Suppressor macrophage (primary cell): ENCODE data around the gene IGF2.
"Not testable (repeated sequence)": the region's sequence is repeated elsewhere in the genome, so short reads cannot be mapped to it uniquely, and the experiment has no call there.

Experiments
- DNase-seq, 4 experiments: peaks; one replicate each; pipeline ENCODE4 v3.0.0-alpha.2; 2020 to 2022
- total RNA-seq, 17 experiments: gene quantifications; one replicate each; lab custom pipeline; 2026; ENCODE audit warnings: mixed read lengths in 6 of 17, inconsistent platforms in 3 of 17; lab: John Stamatoyannopoulos, UW

The IGF2 gene
- total RNA-seq = 0 to 0.99 (median 0) reads per million in 17 experiments

- DNase-seq = no peak
These were observed at the start of gene IGF2 for GRCh38 chr11:2139123-2139521. Gene IGF2 (minus strand): TSS chr11:2139389. CDS start chr11:2135523, 3,866 bp downstream.

GRCh38 chr11:2188745-2189144 is 49.6 kb upstream of the IGF2 start:
- DNase-seq = no peak

GRCh38 chr11:2187280-2187707 is 48.1 kb upstream of the IGF2 start:
- DNase-seq = no peak

GRCh38 chr11:2186669-2187279 is 47.6 kb upstream of the IGF2 start:
- DNase-seq = peak; percentile 35 to 73 (median 68)

GRCh38 chr11:2185324-2186085 is 46.3 kb upstream of the IGF2 start:
- no peak for DNase-seq

GRCh38 chr11:2182692-2183474 is 43.7 kb upstream of the IGF2 start:
- DNase-seq = no peak

- DNase-seq = no peak
These were observed 42.9 kb upstream of the IGF2 start for GRCh38 chr11:2182075-2182474.

GRCh38 chr11:2180789-2181370 is 41.7 kb upstream of the IGF2 start:
- DNase-seq = no peak

GRCh38 chr11:2180347-2180746 is 41.2 kb upstream of the IGF2 start:
- no peak for DNase-seq

- no peak for DNase-seq
These were observed 40.3 kb upstream of the IGF2 start for GRCh38 chr11:2179516-2179915.

GRCh38 chr11:2178906-2179494 is 39.8 kb upstream of the IGF2 start:
- DNase-seq = no peak

GRCh38 chr11:2178055-2178773 is 39.0 kb upstream of the IGF2 start:
- DNase-seq = not testable (repeated sequence)

- no peak for DNase-seq
These were observed 37.9 kb upstream of the IGF2 start for GRCh38 chr11:2177076-2177475.

- no peak for DNase-seq
These were observed 37.3 kb upstream of the IGF2 start for GRCh38 chr11:2176389-2176900.

- DNase-seq = no peak
These were observed 36.5 kb upstream of the IGF2 start for GRCh38 chr11:2175659-2176058.

GRCh38 chr11:2174361-2174760 is 35.2 kb upstream of the IGF2 start:
- DNase-seq = no peak

- DNase-seq = no peak
These were observed 34.6 kb upstream of the IGF2 start for GRCh38 chr11:2173761-2174160.

GRCh38 chr11:2173150-2173693 is 34.0 kb upstream of the IGF2 start:
- DNase-seq = peak in 2 of 4 experiments; percentile 16 to 33

- DNase-seq = no peak
These were observed 33.5 kb upstream of the IGF2 start for GRCh38 chr11:2172676-2173075.

GRCh38 chr11:2171591-2172003 is 32.4 kb upstream of the IGF2 start, which contains the start of gene TH:
Gene TH (minus strand): TSS chr11:2171815. CDS start chr11:2171786, 29 bp downstream.
- DNase-seq = no peak
